ENCODE data around the gene CD9.

CD9 gene

DNA sequence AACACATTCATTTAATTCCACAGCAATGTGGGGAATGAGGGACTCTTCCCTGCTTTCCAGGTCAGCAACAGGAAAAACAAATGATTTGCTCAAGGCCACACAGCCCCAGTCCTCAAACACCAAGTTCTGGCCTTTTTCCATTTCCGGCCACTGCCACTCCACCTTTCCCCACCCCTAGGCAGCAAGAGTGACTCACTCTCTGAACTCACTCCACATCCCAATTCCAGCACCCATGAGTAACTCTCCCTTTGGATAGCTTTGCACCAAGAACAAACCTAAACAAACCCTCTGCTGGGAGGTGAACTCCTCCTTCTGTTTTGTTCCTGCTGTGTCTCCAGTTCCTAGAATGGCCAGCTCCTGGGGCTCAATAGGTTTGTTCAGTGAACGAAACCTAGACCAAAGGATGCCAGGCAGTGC is 79.9 kb downstream of the CD9 start:
- TF ChIP-seq POLR2A (IDR thresholded peaks at IDR 0.05; ENCODE audit: low read length) (no peak), GATA1 (IDR thresholded peaks at IDR 0.05; ENCODE audit: low read depth, low read length) (no peak)
- no peak for DNase-seq

DNA sequence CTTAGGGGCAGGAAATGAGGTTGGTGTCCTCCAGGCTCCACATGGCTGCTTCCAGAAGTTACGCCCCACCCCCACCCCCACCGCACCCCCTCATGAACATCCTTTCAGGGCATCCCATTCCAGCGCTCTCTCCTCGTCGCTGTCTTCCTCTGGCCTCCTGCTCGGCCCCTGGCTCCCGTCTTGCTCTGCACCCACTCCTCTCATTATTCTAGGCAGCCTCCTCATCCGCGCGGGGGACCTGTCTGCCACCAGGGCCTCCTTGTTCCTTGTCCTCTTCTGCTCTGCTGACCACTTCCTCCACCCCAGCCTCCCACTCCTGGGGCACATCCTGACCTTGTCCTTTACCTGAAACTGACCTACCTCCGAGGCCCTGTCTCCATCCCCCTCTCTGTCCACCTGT is 80.5 kb downstream of the CD9 start:
- DNase-seq, result no peak
- TF ChIP-seq POLR2A (IDR thresholded peaks at IDR 0.05; ENCODE audit: low read length), result no peak

GRCh38 chr12:6281081-6281809 is 81.0 kb downstream of the CD9 start:
- no peak for DNase-seq
- TF ChIP-seq GATA1 (IDR thresholded peaks at IDR 0.05; ENCODE audit: low read depth, low read length) (no peak), POLR2A (IDR thresholded peaks at IDR 0.05; ENCODE audit: low read length) (no peak)

DNA sequence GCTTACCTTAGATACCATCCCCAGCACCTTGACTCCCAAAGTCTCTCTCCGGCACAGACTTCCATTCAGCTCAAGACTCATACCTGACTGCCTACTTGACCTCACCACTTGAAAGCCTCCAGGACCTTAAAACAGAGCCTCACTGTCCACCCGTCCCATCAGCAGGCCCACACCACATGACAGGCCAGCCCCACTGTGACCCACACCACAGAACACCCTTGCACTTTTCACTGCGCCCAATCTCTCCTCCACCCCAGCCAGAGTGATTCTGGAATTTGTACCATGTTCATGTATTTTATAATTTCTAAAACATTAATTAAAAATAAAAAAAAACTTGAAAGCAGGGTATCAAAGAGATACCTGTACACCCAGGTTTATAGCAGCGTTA is 82.2 kb downstream of the CD9 start:
- no peak for DNase-seq
- no peak for TF ChIP-seq GATA1 (IDR thresholded peaks at IDR 0.05; ENCODE audit: low read depth, low read length)
- no peak for TF ChIP-seq POLR2A (IDR thresholded peaks at IDR 0.05; ENCODE audit: low read length)

GRCh38 chr12:6284273-6284672 is 84.1 kb downstream of the CD9 start:
- no peak for DNase-seq
- no peak for TF ChIP-seq POLR2A (IDR thresholded peaks at IDR 0.05; ENCODE audit: low read length)
- no peak for TF ChIP-seq GATA1 (IDR thresholded peaks at IDR 0.05; ENCODE audit: low read depth, low read length)

- TF ChIP-seq POLR2A (IDR thresholded peaks at IDR 0.05; ENCODE audit: low read length) (no peak), GATA1 (IDR thresholded peaks at IDR 0.05; ENCODE audit: low read depth, low read length) (no peak)
- DNase-seq, result peak; percentile 59 to 82
Observed at GRCh38 chr12:6285063-6285477, 84.9 kb downstream of the CD9 start.

DNA sequence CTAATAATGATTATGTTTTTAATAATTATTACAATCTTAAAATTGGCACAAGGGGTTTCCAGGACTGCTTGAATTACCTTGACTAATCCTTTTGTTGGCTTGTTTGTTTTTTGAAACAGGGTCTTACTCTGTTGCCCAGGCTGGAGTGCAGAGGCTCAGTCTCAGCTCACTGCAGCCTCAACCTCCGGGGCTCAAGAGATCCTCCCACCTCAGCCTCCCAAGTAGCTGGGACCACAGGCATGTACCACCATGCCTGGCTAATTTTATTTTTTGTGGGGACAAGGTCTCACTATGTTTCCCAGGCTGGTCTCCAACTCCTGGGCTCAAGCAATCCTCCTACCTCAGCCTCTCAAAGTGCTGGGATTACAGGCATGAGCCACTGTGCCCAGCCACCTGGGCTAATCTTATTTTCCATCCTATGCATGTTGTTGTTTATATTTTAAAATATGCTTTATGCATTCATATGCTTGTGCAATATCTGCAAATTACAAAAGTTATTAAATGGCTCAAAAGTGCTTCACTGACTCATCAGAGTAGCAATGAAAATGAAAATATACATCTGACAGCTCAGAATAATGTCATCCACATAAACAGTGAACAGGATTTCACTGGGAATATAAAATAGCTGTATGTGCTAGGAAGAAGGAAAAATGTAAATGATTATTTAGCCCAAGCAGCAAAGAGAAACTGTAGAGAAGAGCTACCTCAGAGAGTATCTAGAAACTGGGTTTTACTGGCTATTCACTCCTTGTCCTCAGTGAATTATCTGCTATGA is 85.5 kb downstream of the CD9 start:
- DNase-seq, result no peak
- no peak for TF ChIP-seq GATA1 (IDR thresholded peaks at IDR 0.05; ENCODE audit: low read depth, low read length)
- no peak for TF ChIP-seq POLR2A (IDR thresholded peaks at IDR 0.05; ENCODE audit: low read length)

All from erythroblast (primary cell).